ENCODE measurements around the gene OXNAD1.
"Not testable (repeated sequence)": the region's sequence is repeated elsewhere in the genome, so short reads cannot be mapped to it uniquely, and the experiment has no call there.

Gene OXNAD1

DNA sequence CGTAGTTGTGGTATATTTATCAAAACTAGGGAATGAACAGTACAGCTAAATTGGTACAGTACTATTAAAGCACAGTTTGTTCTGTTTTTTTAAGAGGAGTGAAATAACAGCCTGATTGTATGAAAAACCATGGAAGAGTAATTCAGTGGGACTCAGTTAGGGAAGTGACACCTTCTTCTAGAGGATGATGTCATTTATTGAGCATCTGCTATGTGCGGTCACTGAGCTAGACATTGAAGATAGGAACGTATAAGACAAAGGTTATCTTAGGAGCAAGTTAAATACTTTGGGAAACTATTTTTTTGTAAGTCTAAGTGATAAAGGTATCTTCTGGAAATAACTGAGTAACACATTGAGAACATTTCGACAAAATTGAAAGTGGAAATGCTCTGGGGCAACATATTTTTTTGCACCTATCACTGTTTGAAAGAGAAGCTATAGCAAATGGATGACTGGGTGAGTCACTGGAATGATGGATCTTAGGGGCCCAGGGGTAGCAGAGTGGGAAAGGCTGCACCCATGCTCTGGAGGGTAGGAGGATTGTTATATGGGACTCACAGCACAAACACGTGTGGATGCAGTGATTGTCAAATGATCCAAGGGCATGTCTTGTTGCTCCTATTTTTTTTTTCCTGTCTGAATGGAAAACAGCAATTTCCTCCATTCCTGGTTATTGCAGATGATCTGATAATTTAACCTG, 43.0 kb downstream of the OXNAD1 start:
- no peak for DNase-seq

DNA sequence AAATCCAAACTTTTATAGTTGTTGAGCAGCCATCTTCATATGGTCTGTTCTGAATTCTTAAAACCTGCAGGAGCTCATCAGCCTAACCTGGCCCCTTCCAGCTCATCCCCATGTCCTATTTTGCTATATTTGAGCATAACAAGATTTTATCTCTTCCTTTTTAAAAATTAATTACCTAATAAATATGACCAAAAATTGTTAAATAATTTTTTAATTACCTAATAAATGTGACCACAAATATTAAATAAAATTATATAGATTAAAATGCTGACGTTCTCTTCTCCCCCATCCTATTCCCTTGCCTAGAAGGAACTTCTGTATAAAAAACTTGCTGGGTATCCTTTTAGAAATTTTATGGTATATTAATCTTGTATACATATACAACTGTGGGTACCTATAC, 43.7 kb downstream of the OXNAD1 start:
- no peak for DNase-seq

DNA sequence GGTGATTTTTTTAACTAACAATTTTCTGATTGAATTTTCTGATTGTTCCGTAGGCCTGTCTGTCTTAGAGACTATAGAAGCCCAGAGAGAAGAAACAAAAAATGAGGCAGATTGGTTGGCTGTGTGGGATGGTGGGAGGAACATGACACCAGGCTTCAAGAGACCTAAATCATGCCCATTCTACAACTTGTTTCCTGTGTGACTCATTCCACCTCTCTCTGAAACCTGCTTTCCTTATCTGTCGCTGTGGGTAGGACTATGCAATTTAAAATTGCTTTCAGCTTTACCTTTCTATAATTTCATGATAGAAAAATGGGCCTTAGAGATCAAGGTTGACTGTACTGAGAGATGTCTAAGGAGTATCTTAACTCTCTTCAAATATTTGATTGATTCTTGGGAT, 44.5 kb downstream of the OXNAD1 start:
- DNase-seq: no peak

DNA sequence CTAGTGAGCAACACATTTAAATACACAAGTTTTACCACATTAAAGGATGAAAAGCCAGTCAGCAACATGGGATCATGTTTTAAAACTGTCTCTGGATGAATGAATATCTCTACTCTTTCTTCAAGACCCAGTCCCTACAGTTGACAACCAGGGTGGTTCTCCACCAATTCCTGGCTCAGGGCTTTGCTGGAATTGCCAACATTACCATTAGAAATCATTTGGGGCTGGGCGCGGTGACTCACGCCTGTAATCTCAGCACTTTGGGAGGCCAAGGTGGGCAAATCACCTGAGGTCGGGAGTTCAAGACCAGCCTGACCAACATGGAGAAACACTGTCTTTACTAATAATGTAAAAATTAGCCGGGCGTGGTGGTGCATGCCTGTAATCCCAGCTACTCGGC, 45.5 kb downstream of the OXNAD1 start:
- DNase-seq: not testable (repeated sequence)

DNA sequence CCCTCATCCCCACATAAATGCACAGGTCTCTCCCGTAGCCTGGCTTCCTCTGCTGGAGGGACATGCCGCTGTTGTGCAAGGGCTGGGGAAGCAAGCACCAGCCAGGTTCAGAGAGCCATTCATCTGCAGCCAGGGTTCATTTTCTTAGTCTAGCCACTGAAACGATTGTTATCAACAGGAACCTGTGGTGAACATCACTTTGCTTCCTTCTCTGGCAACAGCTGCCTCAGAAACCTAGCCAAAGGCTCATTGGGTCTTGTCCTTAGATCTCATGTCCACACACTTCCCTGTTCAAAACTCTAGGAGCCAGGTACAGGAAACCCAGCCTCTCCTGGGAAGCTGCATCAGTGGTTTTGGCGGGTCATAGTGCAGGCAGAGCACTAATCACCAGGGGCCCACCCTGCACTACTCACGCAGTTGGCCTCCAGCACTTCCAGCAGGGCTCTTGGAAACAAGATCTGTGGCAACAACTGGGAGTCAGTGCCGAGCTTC, 47.0 kb downstream of the OXNAD1 start:
- DNase-seq: no peak

DNA sequence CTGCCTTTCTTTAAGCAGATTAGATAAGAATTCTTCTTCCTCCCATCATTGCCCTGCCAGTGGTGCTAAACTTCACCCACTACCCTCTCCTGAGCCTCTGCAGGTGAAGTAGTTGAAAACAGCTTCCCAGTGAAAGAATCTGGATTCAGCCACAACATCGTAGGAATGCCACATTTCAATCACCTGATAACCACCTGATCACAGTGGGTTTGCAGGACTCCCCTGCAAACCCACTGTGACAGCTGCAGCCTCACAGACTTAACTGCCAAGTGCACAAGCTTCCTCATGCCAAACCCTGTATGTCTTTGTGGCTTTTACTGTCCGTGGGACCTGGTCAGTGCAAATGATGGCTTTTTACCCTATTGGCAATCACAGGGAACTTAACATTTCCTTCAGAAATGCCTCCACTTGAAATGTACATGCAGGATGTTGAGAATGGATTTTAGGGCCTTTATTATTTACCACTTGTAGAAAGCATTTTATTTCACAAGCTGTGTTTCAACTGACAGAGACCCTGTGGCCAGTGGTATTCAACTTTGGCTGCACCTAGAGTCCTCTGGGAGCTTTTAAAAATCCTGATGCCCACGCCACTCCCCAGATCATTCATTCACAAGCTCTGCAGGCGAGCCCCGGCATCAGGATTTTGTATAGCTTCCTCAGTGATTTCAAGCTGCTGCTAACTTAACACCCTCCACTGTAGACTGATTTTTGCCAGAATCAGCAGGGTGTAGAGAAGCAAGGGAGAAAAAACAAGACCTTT, 49.1 kb downstream of the OXNAD1 start:
- no peak for DNase-seq

DNA sequence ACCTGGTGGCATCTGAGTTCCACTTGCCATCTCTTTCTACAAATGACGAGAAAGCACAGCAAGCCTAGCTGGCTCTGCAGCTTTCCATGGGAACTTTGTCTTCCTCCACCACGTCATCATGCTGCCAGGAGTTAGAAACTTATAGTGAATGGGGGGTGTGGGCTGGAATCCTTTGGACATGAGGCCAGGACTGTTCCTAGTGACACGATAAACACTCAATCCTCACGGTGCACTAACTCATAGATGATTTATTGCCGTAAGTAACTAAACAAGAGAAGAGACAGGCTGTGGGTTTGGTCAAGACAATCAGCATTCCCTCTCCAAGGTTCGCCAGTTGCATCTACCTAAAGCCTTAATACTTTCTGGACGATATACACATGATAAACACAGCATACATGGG, 50.6 kb downstream of the OXNAD1 start:
- DNase-seq: no peak

DNA sequence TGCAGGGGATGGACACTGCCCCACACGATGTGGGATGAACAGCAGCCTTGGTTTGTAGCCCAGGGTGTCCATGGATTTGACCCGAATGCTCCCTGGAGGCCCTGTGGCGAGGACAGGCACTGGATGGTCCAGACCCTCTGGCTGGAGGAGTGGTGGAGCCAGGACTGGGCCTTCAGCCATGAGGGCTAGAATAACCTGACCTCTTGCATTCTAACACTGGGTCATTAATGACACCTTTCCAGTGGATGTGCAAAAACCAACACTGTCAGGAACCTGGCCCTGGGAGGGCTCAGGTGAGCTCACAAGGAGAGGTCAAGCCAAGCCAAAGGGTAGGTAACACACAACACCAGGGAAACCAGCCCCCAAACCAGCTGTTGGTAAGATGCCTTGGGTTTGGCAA, 51.4 kb downstream of the OXNAD1 start:
- no peak for DNase-seq

DNA sequence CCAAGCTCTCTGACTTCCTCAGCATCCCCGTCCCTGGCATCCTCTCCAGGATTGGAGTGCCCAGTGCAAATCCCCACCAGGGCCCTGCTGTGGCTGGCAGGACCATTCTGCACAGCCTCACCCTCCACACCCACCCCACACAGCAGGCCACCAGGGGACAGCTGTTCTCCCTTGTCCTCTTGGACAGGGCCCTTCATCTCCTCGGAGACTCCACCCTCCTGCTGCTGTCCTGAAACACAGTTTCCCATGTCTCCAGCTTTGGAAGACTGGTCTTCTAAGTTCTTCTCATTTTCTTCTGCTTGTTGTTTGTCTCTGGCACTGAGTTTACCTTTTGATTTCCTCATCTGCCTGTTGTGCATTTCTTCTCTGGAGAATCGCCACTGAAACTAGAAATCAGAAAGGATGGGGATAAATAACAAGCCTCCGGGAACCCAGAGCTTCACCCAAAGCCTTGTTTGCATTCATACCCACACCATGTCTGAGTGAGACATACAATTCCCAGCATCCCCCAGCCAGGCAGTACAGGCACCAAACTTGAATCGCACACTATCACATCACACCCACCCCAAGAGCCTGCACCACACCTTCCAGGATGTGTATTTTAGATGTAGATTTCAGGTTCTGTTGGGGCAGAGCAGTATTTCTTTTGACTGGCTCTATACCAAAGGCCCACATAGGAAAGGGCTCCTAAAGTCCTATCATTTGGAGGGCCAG, 52.0 kb downstream of the OXNAD1 start:
- no peak for DNase-seq

DNA sequence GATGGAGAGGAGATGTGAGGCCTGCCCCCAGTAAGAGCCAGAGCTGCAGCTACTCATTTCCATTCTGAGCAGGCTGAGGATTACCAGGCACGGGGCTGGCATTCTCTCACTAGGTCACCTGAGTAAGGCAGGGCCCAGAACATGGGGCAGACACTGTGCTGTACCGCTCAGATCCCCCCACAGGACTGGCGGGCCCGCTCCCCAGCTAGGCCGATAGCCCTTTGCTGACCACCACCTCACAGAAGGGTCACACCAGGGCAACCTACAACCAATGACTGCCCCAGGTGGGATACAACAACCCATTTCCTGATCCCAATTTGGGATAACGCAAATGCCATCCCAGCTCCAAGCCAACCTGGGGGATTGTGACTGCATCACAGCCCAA, 52.5 kb downstream of the OXNAD1 start:
- no peak for DNase-seq

DNA sequence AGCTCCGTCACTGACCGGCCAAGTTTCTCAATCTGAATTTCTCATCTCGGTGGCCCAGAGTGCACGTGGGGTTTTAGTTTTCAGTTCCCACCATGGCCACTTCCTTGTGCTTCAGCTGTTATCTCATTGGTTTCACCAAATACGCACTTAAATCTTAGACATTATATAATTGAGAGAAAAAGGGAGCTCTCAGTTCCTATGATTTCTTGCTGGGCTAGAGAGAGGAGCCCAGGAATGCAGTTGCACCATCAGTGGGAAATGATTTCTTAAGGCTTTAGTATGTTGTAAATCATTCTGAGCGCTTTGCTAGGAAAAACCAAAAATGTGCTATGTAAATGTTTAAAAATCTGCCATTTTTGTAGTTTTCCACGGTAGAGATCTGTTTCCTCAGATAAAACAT, 53.2 kb downstream of the OXNAD1 start:
- no peak for DNase-seq

DNA sequence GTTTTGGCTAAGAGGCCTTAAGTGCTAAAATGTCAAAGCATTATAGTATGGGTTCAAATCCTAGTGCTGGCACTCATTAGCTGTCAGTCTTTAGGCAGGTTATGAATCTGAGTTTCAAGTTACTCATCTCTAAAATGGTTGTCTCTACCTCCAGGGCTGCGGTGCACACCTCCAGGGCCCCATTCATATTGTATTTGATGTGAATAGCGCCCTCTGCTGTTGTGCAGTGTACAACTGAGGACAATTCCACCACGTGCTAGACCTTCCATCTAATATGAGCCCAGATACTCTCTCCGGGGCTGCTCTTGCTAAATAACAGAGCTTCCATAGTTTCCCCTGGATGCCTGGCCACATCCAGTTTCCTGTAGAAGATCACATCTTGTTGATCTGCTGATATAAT, 54.3 kb downstream of the OXNAD1 start:
- no peak for DNase-seq

DNA sequence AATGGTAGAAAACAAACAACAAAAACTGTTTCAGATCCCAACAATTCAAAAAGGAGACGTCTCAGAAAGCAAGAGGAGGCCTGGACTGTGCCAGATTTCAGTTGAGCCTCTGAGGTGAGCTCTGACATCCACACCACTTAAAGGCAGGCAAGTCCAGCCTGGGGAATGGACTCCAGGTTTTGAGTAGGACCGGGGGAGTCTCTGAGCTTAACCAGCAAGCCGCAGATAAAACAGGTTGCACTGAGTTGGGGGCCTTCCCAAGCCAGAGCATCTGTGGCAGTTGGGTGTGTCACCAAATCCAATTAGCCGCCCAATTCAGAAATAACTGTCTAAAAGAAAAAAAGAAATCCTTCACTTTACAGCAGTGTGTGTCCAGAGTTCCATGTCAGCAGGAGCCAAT, 54.7 kb downstream of the OXNAD1 start:
- no peak for DNase-seq

DNA sequence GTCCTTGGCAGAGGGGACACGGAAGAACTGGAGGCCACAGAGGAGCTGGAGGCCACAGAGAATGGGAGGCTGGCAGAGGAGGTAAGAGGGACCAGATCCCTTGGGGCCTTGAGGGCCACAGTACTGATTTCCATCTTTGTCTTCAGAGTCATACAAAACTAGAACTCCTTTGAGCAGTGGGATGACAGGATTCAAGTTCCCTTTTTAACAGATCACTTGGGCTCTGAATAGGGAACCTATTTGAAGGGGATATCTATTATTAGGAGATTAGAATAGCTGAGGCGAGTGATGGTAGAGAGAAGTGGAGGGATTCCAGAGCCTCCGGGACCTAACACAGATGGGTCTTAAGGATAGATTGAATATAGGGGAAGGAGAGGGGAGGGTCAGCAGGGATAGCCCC, 55.7 kb downstream of the OXNAD1 start:
- DNase-seq: no peak

DNA sequence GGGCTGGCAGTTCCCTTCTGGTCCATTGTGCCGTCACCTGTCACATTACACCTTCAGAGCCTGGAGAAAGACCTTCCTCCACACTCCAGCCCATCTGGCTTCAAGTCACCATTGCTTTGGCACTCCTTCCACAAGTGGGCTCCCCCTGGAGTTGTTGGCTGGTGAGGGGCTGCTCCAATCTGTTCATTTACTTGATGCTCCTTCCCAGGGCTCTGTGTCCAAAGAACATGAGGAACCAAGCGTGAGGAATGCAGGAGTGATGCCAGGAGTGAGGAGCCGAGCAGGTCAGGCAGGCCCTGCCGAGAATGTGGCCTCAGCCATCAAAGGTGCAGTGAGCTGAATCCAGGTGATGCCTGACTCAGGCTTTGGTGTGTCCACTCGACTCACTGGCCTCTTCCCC, 57.2 kb downstream of the OXNAD1 start:
- DNase-seq: no peak

DNA sequence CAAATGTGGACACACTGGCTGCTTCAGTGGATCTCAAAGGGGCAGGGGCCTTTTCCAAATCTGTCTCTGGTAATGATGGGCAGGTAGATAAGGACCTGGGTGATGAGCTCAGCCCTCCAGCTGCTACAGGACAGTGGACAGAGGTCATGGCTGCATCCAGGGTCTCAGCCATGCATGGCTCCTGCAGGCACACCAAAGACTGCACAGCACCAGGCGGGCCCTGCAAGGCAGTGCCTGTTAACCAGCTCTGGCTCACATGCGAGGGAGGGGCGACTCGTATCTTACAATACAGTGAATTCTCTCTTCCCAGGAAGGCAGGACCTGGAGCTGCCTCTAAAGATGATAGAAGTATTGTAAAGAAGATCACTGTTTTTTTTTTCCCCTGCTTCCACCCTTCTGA, 58.7 kb downstream of the OXNAD1 start:
- DNase-seq: no peak

DNA sequence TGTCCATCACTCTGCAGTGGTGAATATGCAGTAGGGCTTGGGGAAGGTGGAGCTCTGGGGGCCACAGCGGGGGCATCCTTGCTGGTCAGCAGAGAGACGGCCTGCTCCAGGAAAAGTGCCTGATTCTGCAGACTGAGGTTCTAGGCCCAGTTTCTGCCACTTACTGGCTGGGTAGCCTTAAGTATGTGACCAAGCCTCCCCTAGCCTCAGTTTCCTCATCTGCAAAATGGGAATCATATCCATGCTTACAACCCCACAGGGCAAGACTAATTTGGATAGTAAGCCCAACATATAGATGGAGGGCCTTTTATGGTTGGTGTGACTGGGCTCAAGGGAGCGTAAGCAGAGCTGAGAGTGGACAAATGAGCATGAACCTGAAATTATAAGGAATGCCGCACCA, 60.8 kb downstream of the OXNAD1 start:
- DNase-seq: no peak

DNA sequence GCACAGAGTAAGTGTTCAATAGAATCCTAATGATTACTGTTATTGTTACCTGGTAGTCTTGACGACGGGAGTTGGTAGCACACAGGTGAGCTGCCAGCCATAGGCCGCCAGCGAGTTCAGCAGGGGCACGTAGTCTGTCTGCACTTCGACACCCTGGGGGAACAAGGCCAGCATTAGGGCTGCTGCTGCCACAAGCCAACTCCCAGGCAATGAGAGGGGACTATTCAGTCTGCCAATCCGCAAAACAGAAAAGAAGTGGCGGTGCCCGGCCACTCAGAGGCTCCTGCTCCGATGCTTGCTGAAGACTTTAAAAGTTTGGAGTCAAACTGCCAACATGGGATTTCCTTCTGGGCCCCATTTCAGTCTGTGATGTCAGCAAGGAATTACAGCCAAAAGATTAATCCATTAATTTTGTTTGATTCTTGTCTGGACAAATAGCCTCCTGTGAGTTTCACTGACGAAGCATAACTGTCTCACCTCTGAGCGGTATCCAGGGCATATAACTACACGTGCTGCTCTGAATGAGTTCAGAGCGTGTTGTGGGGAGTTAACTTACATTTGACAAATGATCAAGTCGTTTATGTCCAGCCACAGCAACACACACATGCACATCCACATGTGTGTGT, 61.8 kb downstream of the OXNAD1 start:
- no peak for DNase-seq

DNA sequence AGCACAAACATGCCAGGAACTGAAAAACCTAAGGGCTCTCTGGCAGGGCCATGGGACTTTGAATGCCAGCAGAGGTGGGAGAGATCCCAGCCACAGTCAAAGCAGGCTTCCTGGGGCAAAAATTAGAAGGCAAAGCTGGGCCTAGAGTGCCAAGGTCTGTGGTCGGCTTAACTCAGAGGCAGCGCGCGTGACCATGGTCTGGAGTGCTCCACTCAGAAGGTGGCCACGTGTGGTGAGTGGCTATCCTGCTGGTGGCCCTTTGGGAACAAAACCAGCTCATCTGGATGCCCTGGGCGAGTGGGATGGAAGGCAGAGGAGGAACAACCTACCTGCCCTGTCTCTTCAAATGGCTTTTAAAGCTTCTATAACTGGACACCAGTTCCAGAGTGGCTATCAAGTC, 63.1 kb downstream of the OXNAD1 start:
- no peak for DNase-seq

DNA sequence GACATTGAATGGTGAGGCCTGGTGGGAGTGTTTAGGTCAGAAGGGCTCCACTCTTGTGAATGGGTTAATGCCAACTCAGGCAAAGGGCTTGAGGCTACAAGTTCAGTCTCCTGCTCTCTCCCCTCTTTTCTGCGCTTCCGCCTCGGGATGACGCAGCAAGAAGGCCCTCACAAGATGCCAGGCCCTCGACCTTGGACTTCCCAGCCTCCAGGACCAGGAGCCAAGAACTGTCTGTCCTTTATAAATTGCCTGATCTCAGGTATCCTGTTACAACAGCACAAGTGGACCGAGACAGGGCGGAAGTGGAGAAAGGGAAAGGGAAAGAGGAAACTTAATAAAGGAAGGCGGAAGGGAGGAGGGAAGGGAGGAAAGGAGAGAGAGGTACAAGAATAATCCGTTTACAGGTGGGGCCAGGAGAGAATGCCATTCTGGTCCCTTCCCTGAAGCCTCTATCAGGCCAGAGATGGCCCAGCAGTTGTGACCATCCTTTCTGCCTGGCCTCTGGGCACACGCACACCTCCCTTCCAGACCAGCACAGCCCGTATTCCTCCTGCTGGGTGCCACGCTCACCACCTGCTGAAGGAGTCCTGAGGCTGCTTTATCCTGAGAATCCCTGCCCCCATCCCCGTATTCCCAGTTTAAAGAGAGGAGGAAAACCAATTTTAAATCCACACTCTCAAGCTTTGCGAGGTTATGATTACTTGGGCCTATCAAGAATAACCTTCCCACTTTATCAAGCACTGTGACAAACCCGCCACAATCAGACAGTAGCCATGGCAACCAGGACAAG, 64.2 kb downstream of the OXNAD1 start:
- DNase-seq: peak; percentile 30

DNA sequence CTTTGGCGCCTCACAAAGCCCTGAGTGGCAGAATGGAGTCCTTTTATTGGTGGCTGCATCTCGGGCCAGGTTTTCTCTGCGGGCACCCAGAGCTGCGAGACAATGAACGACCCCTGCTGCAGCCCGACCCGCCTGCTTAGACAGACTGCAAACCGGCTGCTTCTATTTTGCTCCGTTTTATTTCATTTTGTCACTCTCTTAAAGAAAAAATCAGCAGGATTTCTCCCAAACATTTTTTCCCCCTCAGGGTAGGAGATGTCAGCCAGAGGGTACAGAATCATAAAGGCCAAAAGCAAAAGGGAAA, 64.8 kb downstream of the OXNAD1 start:
- no peak for DNase-seq

DNA sequence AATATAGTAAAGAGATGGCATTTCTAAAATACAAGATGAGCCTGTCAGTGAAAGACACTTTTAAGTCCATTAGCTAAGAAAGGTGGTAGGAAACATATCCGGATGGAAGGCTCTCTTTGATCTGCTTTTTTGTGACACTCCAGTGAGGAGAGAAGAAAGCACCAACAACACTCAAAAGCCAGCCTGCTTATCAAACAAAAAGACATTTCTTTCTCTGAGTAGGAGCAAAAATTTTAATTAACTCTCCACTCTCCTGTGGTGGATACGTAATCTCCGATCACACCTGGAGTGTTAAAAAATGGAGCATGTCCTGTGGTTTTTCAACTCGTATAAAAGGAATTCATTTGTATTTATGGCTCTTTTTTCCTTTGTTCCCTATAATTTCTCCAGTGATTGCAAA, 65.3 kb downstream of the OXNAD1 start:
- no peak for DNase-seq

DNA sequence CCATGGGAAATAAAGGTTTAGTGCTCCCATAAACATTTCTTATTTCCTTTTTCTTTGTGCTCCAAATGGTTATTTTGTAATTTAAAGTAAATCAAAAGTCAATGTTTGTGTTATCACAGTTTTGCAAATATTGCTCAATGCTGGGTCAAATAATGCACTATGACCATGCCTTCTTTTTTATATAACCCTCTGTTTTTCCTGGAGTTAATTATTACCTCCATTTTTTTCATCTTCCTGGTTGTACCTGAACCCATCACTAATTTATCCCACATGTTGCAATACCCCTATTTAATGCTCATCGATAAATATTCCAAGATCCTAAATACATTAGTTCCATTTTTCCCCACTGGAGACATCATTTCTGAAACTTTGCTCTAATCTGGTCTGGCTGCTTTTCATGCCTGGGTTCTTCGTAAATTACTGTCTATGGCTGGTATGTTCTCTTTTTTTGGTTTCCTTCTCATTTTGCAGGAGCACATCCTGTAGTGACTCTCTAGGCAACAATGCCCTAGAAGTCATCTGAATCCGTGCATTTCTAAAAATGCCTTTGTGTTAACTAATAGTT, 66.4 kb downstream of the OXNAD1 start:
- no peak for DNase-seq

Data from NCI-H2107 (cell line).